T-cell (primary cell): ENCODE measurements around the gene PSG6. TPM values are rescaled to one million over a fixed set of nuclear protein-coding genes. Genes with fewer than 3 reads are reported as not detected.
A peak's percentile ranks its signal among the peaks of the same experiment; 100 is the strongest.
"Not testable (repeated sequence)": the region's sequence is repeated elsewhere in the genome, so short reads cannot be mapped to it uniquely, and the experiment has no call there.

ENCODE experiments used
- ATAC-seq, 4 experiments: fragments of 200-7000 bp in 3 of 4; fragments of 150-1000 bp in 1 of 4; cut with Tn5 transposase; replicated peaks in 1 of 4; 1 replicate in 3 of 4; 2 replicates in 1 of 4; pipeline ENCODE4 v1.10.0; 2021; ENCODE audit warnings: moderate library complexity in 3 of 4, mild to moderate bottlenecking in 2 of 4, moderate number of reproducible peaks in 1 of 4
- CTCF ChIA-PET, 2 donors: fragments of 300-600 bp; sonication (Branson Sonifier 250); formaldehyde crosslinking; loops; one replicate each; lab custom pipeline; 2022; ENCODE audit warnings: antibody characterized with exemption in 2 of 2; lab: Charles Lee
- POLR2A ChIA-PET, 2 donors: fragments of 300-600 bp; sonication (Branson Sonifier 250); formaldehyde crosslinking; loops; one replicate each; lab custom pipeline; 2022; ENCODE audit warnings: antibody characterized with exemption in 2 of 2; lab: Charles Lee
- DNase-seq, 35 experiments: peaks; one replicate each; pipeline versions ENCODE4 v3.0.0 to v3.0.0-alpha.2; 2013 to 2023
- H3K27ac ChIP-seq: one replicate; pipeline ENCODE4 v1.5.1; 2013; ENCODE audit warnings: low read length
- H3K27me3 ChIP-seq, 2 experiments: replicated peaks in 1 of 2; 1 replicate in 1 of 2; 2 replicates in 1 of 2; pipeline versions ENCODE4 v1.6.1 to v1.7.0; 2013; ENCODE audit warnings: low read length in 1 of 2, mixed read lengths in 1 of 2; ENCODE audit not compliant: control insufficient read depth in 2 of 2, insufficient read depth in 2 of 2; ENCODE audit errors: extremely low read depth in 1 of 2
- H3K36me3 ChIP-seq, 2 donors: 1 replicate in 1 of 2; 2 replicates in 1 of 2; pipeline versions ENCODE4 v1.6.1 to v1.7.0; 2013; ENCODE audit warnings: low read length in 1 of 2; ENCODE audit not compliant: control insufficient read depth in 2 of 2, insufficient read depth in 1 of 2; ENCODE audit errors: extremely low read depth in 1 of 2
- H3K4me1 ChIP-seq, 2 experiments: 1 replicate in 1 of 2; 2 replicates in 1 of 2; pipeline versions ENCODE4 v1.6.1 to v1.7.0; 2013; ENCODE audit warnings: low read length in 2 of 2, mixed read lengths in 1 of 2; ENCODE audit not compliant: insufficient read depth in 2 of 2, control insufficient read depth in 1 of 2; ENCODE audit errors: extremely low read depth in 1 of 2
- H3K4me3 ChIP-seq, 2 donors: 1 replicate in 1 of 2; 2 replicates in 1 of 2; pipeline versions ENCODE4 v1.5.1 to v1.7.0; 2013; ENCODE audit warnings: mild to moderate bottlenecking in 2 of 2, low read length in 1 of 2, moderate library complexity in 1 of 2; ENCODE audit not compliant: control insufficient read depth in 1 of 2; ENCODE audit errors: extremely low read depth in 1 of 2
- H3K9me3 ChIP-seq: 2 replicates; pipeline ENCODE4 v1.7.0; 2013
- H3K27ac Mint-ChIP-seq, 2 donors: one replicate each; pipeline ENCODE4 v1.8.0; 2020 to 2021; ENCODE audit warnings: mild to moderate bottlenecking in 2 of 2, mixed read lengths in 2 of 2
- H3K27me3 Mint-ChIP-seq, 2 donors: one replicate each; pipeline ENCODE4 v1.8.0; 2021 to 2022; ENCODE audit warnings: mixed read lengths in 2 of 2
- H3K36me3 Mint-ChIP-seq: one replicate; pipeline ENCODE4 v1.8.0; 2021; ENCODE audit warnings: mixed read lengths
- H3K4me1 Mint-ChIP-seq, 3 donors: one replicate each; pipeline ENCODE4 v1.8.0; 2020 to 2022; ENCODE audit warnings: mixed read lengths in 3 of 3, mild to moderate bottlenecking in 1 of 3
- H3K4me3 Mint-ChIP-seq, 3 donors: one replicate each; pipeline ENCODE4 v1.8.0; 2020 to 2022; ENCODE audit warnings: mild to moderate bottlenecking in 3 of 3, mixed read lengths in 3 of 3, moderate library complexity in 3 of 3
- H3K9me3 Mint-ChIP-seq, 3 donors: one replicate each; pipeline ENCODE4 v1.8.0; 2020 to 2022; ENCODE audit warnings: mixed read lengths in 3 of 3
- WGBS: methylation state at CpG from one replicate; pipeline ENCODE4 v1.1.5; 2013; ENCODE audit warnings: missing lambda C conversion rate; ENCODE audit not compliant: insufficient coverage; 5-methylcytosine and 5-hydroxymethylcytosine counted together
- total RNA-seq, 35 experiments: library from RNA in 6 of 35; stranded (reverse) in 6 of 35; fragments of 120-200 nt in 1 of 35; gene quantifications; one replicate each; pipeline versions ENCODE4 v1.2.1 to v1.2.4 and lab custom pipeline; 2013 to 2026

The PSG6 gene
- total RNA-seq, 5 donors from 2014 or later (not counting 1 experiment from before 2014, with no cell fraction given): not detected

GRCh38 chr19:42923106-42923505 is 5.4 kb upstream of the PSG6 start:
- DNase-seq: peak in 5 of 35 experiments; percentile 2 to 16 (median 3)
- H3K27me3 ChIP-seq: peaks cover 0 to 12% of the 10 kb centered on the region in 2 experiments
- H3K4me1 ChIP-seq, H3K36me3 ChIP-seq, ATAC-seq, H3K36me3 Mint-ChIP-seq, H3K9me3 Mint-ChIP-seq, H3K27ac Mint-ChIP-seq, CTCF ChIA-PET, H3K4me3 ChIP-seq, H3K4me3 Mint-ChIP-seq, H3K9me3 ChIP-seq, POLR2A ChIA-PET, H3K27ac ChIP-seq, H3K4me1 Mint-ChIP-seq: not testable (repeated sequence)
- WGBS: no CpG with 5 or more reads among the region's 9 CpGs
- H3K27me3 Mint-ChIP-seq: peaks cover 3 to 32% of the 10 kb centered on the region in 2 donors

- POLR2A ChIA-PET, H3K27ac Mint-ChIP-seq, H3K4me1 ChIP-seq, H3K27me3 ChIP-seq, H3K36me3 Mint-ChIP-seq, H3K9me3 Mint-ChIP-seq, H3K4me3 ChIP-seq, H3K4me1 Mint-ChIP-seq, H3K36me3 ChIP-seq, ATAC-seq, H3K9me3 ChIP-seq, DNase-seq, CTCF ChIA-PET, H3K4me3 Mint-ChIP-seq, H3K27ac ChIP-seq: not testable (repeated sequence)
- peaks cover 0 to 28% of the 10 kb centered on the region in 2 donors for H3K27me3 Mint-ChIP-seq
Observed at GRCh38 chr19:42920971-42921370, 3.3 kb upstream of the PSG6 start.

GRCh38 chr19:42919757-42920079 is 2.0 kb upstream of the PSG6 start:
- CTCF ChIA-PET: no interaction called here
- Histone ChIP-seq H3K27ac (no peak overlapping the region), H3K36me3 (no peaks in the 10 kb centered on the region), H3K4me3 (no peak overlapping the region), H3K4me1 (no peaks in the 10 kb centered on the region), H3K9me3 (no peaks in the 10 kb centered on the region), H3K27me3 (peaks cover 0 to 6% of the 10 kb centered on the region in 2 experiments)
- no CpG with 5 or more reads among the region's 3 CpGs for WGBS
- no peaks in the 10 kb centered on the region for H3K9me3 Mint-ChIP-seq
- H3K4me3 Mint-ChIP-seq: no peak overlapping the region
- H3K27me3 Mint-ChIP-seq: peaks cover 0 to 25% of the 10 kb centered on the region in 2 donors
- no peak for ATAC-seq
- H3K27ac Mint-ChIP-seq: no peak overlapping the region
- no peaks in the 10 kb centered on the region for H3K36me3 Mint-ChIP-seq
- no peak for DNase-seq
- POLR2A ChIA-PET: no interaction called here
- H3K4me1 Mint-ChIP-seq: no peaks in the 10 kb centered on the region

GRCh38 chr19:42919070-42919756 is 1.5 kb upstream of the PSG6 start:
- 76% methylated on average over 13 of the region's 26 CpGs for WGBS
- ATAC-seq, H3K4me1 Mint-ChIP-seq, H3K36me3 Mint-ChIP-seq, POLR2A ChIA-PET, H3K4me3 ChIP-seq, CTCF ChIA-PET, DNase-seq, H3K9me3 Mint-ChIP-seq, H3K36me3 ChIP-seq, H3K27me3 ChIP-seq, H3K4me3 Mint-ChIP-seq, H3K4me1 ChIP-seq, H3K27ac ChIP-seq, H3K9me3 ChIP-seq, H3K27ac Mint-ChIP-seq: not testable (repeated sequence)
- H3K27me3 Mint-ChIP-seq: peaks cover 0 to 25% of the 10 kb centered on the region in 2 donors

GRCh38 chr19:42918377-42919069 is 829 bp upstream of the PSG6 start:
- H3K27ac Mint-ChIP-seq, H3K4me3 Mint-ChIP-seq, H3K27ac ChIP-seq, H3K9me3 Mint-ChIP-seq, H3K4me1 Mint-ChIP-seq, CTCF ChIA-PET, H3K4me1 ChIP-seq, DNase-seq, H3K9me3 ChIP-seq, POLR2A ChIA-PET, ATAC-seq, H3K4me3 ChIP-seq, H3K36me3 Mint-ChIP-seq, H3K27me3 ChIP-seq, H3K36me3 ChIP-seq: not testable (repeated sequence)
- 56% methylated on average over 10 of the region's 15 CpGs for WGBS
- peaks cover 0 to 24% of the 10 kb centered on the region in 2 donors for H3K27me3 Mint-ChIP-seq

- DNase-seq, H3K9me3 Mint-ChIP-seq, H3K4me3 Mint-ChIP-seq, H3K9me3 ChIP-seq, ATAC-seq, H3K4me1 Mint-ChIP-seq, CTCF ChIA-PET, H3K27ac ChIP-seq, H3K36me3 ChIP-seq, H3K36me3 Mint-ChIP-seq, POLR2A ChIA-PET, H3K27ac Mint-ChIP-seq, H3K4me3 ChIP-seq, H3K27me3 ChIP-seq, H3K4me1 ChIP-seq: not testable (repeated sequence)
- no CpG with 5 or more reads among the region's 1 CpG for WGBS
- H3K27me3 Mint-ChIP-seq: peaks cover 0 to 15% of the 10 kb centered on the region in 2 donors
Observed at GRCh38 chr19:42916931-42917330, 763 bp downstream of the PSG6 start.
